Measurements from ENCODE around the gene PCID2.

- TF ChIP-seq CTCF (IDR thresholded peaks at IDR 0.05; ENCODE audit: low read depth, low read length) (no peak), EZH2phosphoT487 (IDR thresholded peaks at IDR 0.05; ENCODE audit: low read depth) (no peak)
Observed at GRCh38 chr13:113145496-113145895, 63.0 kb downstream of the PCID2 start.
